CD14-positive monocyte (primary cell): ENCODE data around the gene CAPN8. TPM values are rescaled to one million over a fixed set of nuclear protein-coding genes. Genes with fewer than 3 reads are reported as not detected.

ENCODE experiments used
- DNase-seq, 3 donors: peaks; one replicate each; pipeline ENCODE4 v3.0.0-alpha.2; 2011 to 2022
- H2AFZ ChIP-seq: 2 replicates; pipeline ENCODE4 v1.6.0; 2012; ENCODE audit warnings: mild to moderate bottlenecking, low read depth, low read length, inconsistent platforms; ENCODE audit not compliant: insufficient read depth, poor library complexity, severe bottlenecking
- H3K27ac ChIP-seq, 2 donors: 1 replicate in 1 of 2; 2 replicates in 1 of 2; pipeline ENCODE4 v1.5.1; 2012 to 2013; ENCODE audit warnings: low read length in 2 of 2, control low read depth in 1 of 2, inconsistent platforms in 1 of 2, low read depth in 1 of 2, mild to moderate bottlenecking in 1 of 2
- H3K27me3 ChIP-seq, 2 donors: one replicate each; pipeline versions ENCODE4 v1.6.0 to v1.6.1; 2011 to 2013; ENCODE audit warnings: low read length in 2 of 2; ENCODE audit not compliant: control insufficient read depth in 2 of 2, insufficient read depth in 2 of 2
- H3K36me3 ChIP-seq, 2 donors: replicated peaks in 1 of 2; 1 replicate in 1 of 2; 2 replicates in 1 of 2; pipeline versions ENCODE4 v1.5.1 to v1.6.1; 2012 to 2013; ENCODE audit warnings: low read length in 2 of 2, control low read depth in 1 of 2, inconsistent platforms in 1 of 2, mild to moderate bottlenecking in 1 of 2; ENCODE audit not compliant: insufficient read depth in 2 of 2, control insufficient read depth in 1 of 2
- H3K4me1 ChIP-seq, 2 donors: 1 replicate in 1 of 2; 2 replicates in 1 of 2; pipeline versions ENCODE4 v1.5.1 to v1.6.1; 2012 to 2013; ENCODE audit warnings: low read length in 2 of 2, control low read depth in 1 of 2, inconsistent platforms in 1 of 2, mild to moderate bottlenecking in 1 of 2, moderate library complexity in 1 of 2; ENCODE audit not compliant: insufficient read depth in 2 of 2, control insufficient read depth in 1 of 2
- H3K4me2 ChIP-seq: replicated peaks from 2 replicates; pipeline ENCODE3; 2012; ENCODE audit warnings: low read length, moderate library complexity, mild to moderate bottlenecking; ENCODE audit not compliant: poor library complexity, severe bottlenecking; ENCODE audit errors: extremely low read depth
- H3K4me3 ChIP-seq, 3 experiments: fragments of 200-600 bp in 1 of 3; sonication (generic) in 1 of 3; replicated peaks in 1 of 3; 1 replicate in 2 of 3; 2 replicates in 1 of 3; pipeline ENCODE4 v1.5.1; 2011 to 2013; ENCODE audit warnings: low read length in 3 of 3, mild to moderate bottlenecking in 3 of 3, control low read depth in 2 of 3, low read depth in 2 of 3, inconsistent platforms in 1 of 3, moderate library complexity in 1 of 3
- H3K79me2 ChIP-seq: 2 replicates; pipeline ENCODE4 v1.6.0; 2012; ENCODE audit warnings: mild to moderate bottlenecking, control low read depth, inconsistent platforms, low read length, moderate library complexity; ENCODE audit not compliant: insufficient read depth
- H3K9ac ChIP-seq: 2 replicates; pipeline ENCODE4 v1.6.0; 2017; ENCODE audit warnings: low read length, mild to moderate bottlenecking; ENCODE audit not compliant: insufficient read depth, poor library complexity, severe bottlenecking
- H3K9me3 ChIP-seq, 2 donors: replicated peaks in 1 of 2; 1 replicate in 1 of 2; 2 replicates in 1 of 2; pipeline versions ENCODE4 v1.5.1 to v1.6.1; 2012 to 2013; ENCODE audit warnings: low read length in 2 of 2, control low read depth in 1 of 2; ENCODE audit not compliant: control insufficient read depth in 1 of 2, insufficient read depth in 1 of 2
- H4K20me1 ChIP-seq: 2 replicates; pipeline ENCODE4 v1.6.0; 2012; ENCODE audit warnings: mild to moderate bottlenecking, low read length, control low read depth, moderate library complexity; ENCODE audit not compliant: insufficient read depth
- H3K27ac Mint-ChIP-seq, 7 donors: one replicate each; pipeline ENCODE4 v1.8.0; 2020; ENCODE audit warnings: mild to moderate bottlenecking in 7 of 7, mixed read lengths in 7 of 7, moderate library complexity in 6 of 7, inconsistent platforms in 2 of 7
- H3K27me3 Mint-ChIP-seq, 3 donors: one replicate each; pipeline ENCODE4 v1.8.0; 2021 to 2022; ENCODE audit warnings: low read depth in 3 of 3, mild to moderate bottlenecking in 3 of 3, mixed read lengths in 3 of 3, moderate library complexity in 3 of 3, inconsistent platforms in 1 of 3
- H3K36me3 Mint-ChIP-seq, 2 donors: one replicate each; pipeline ENCODE4 v1.8.0; 2020; ENCODE audit warnings: mixed read lengths in 2 of 2, inconsistent platforms in 1 of 2, mild to moderate bottlenecking in 1 of 2
- H3K4me1 Mint-ChIP-seq: one replicate; pipeline ENCODE4 v1.8.0; 2020; ENCODE audit warnings: mild to moderate bottlenecking, mixed read lengths
- H3K4me3 Mint-ChIP-seq, 2 donors: one replicate each; pipeline ENCODE4 v1.8.0; 2020; ENCODE audit warnings: mild to moderate bottlenecking in 2 of 2, mixed read lengths in 2 of 2, moderate library complexity in 1 of 2
- H3K9me3 Mint-ChIP-seq, 7 donors: one replicate each; pipeline ENCODE4 v1.8.0; 2020 to 2022; ENCODE audit warnings: mixed read lengths in 7 of 7, mild to moderate bottlenecking in 6 of 7, moderate library complexity in 6 of 7, inconsistent platforms in 2 of 7
- CTCF ChIP-seq: fragments of 200-600 bp; IDR thresholded peaks from one replicate; pipeline ENCODE4 v1.8.0; 2022; ENCODE audit warnings: antibody characterized with exemption, mild to moderate bottlenecking
- WGBS: methylation state at CpG from one replicate; pipeline ENCODE4 v1.1.5; 2013; ENCODE audit warnings: missing lambda C conversion rate; ENCODE audit not compliant: insufficient coverage; 5-methylcytosine and 5-hydroxymethylcytosine counted together
- intact Hi-C, 2 donors: fragments of 100-400 bp; cut with micrococcal nuclease; formaldehyde crosslinking; loops; one replicate each; pipeline versions ENCODE4 v1.15.0 to v1.15.1; 2023
- polyA plus RNA-seq, 3 donors: library from polyadenylated mRNA; depleted of rRNA in 1 of 3; unstranded in 2 of 3; stranded (reverse) in 1 of 3; fragments of 300-500 nt in 2 of 3; fragments of >200 nt in 1 of 3; fragmentation: Illumina TruSeq in 2 of 3; gene quantifications; 1 replicate in 2 of 3; 2 replicates in 1 of 3; pipeline ENCODE4 v1.2.3, GENCODE V29; 2012 to 2021

Gene CAPN8
- polyA plus RNA-seq, 3 donors = 0.40 TPM; not detected in 2

- H3K79me2 ChIP-seq = no peaks in the 10 kb centered on the region
- Mint-ChIP-seq H3K9me3 (peaks cover 0 to 5% (median 0%) of the 10 kb centered on the region in 7 donors), H3K27ac (peak overlapping the region in 2 of 7 donors; percentile 38 to 77), H3K27me3 (peaks cover 4 to 8% (median 7%) of the 10 kb centered on the region in 3 donors), H3K4me3 (no peak overlapping the region), H3K36me3 (no peaks in the 10 kb centered on the region), H3K4me1 (peaks cover 27% of the 10 kb centered on the region)
- H3K4me1 ChIP-seq = peaks cover 9 to 10% of the 10 kb centered on the region in 2 donors
- H3K4me3 ChIP-seq = no peak overlapping the region
- TF ChIP-seq CTCF = no peak
- no peaks in the 10 kb centered on the region for H3K9me3 ChIP-seq
- no peak overlapping the region for H2AFZ ChIP-seq
- H3K36me3 ChIP-seq = no peaks in the 10 kb centered on the region
- no peaks in the 10 kb centered on the region for H3K27me3 ChIP-seq
- H4K20me1 ChIP-seq = no peaks in the 10 kb centered on the region
- no peak overlapping the region for H3K27ac ChIP-seq
- intact Hi-C loops = no loop called here
- DNase-seq = peak in 1 of 3 donors; percentile 18
- H3K4me2 ChIP-seq = no peak overlapping the region
- H3K9ac ChIP-seq = no peak overlapping the region
- no CpG with 5 or more reads among the region's 4 CpGs for WGBS
Observed at GRCh38 chr1:223702735-223703667, 37.5 kb upstream of the CAPN8 start.

GRCh38 chr1:223700942-223701637 is 35.6 kb upstream of the CAPN8 start:
- Mint-ChIP-seq H3K36me3 (no peaks in the 10 kb centered on the region), H3K4me1 (peaks cover 26% of the 10 kb centered on the region), H3K9me3 (peaks cover 0 to 5% (median 0%) of the 10 kb centered on the region in 7 donors), H3K4me3 (no peak overlapping the region), H3K27ac (peak overlapping the region in 4 of 7 donors; percentile 43 to 66 (median 56)), H3K27me3 (peaks cover 3 to 6% (median 4%) of the 10 kb centered on the region in 3 donors)
- Histone ChIP-seq H3K9ac (no peak overlapping the region), H3K9me3 (no peaks in the 10 kb centered on the region), H3K4me1 (peaks cover 10 to 11% of the 10 kb centered on the region in 2 donors), H4K20me1 (no peaks in the 10 kb centered on the region), H3K4me3 (no peak overlapping the region), H3K4me2 (no peak overlapping the region), H2AFZ (no peak overlapping the region), H3K36me3 (no peaks in the 10 kb centered on the region), H3K27ac (no peak overlapping the region), H3K79me2 (no peaks in the 10 kb centered on the region), H3K27me3 (no peaks in the 10 kb centered on the region)
- intact Hi-C loops = no loop called here
- 84% methylated on average over 7 of the region's 8 CpGs for WGBS
- DNase-seq = peak in 2 of 3 donors; percentile 30 to 53
- TF ChIP-seq CTCF = no peak
